Breast epithelium (tissue), 3 donors: ENCODE measurements around the gene PRICKLE4.

ENCODE experiments used
- POLR2A ChIP-seq: fragments of 450-650 bp; IDR thresholded peaks from one replicate; pipeline ENCODE4 v1.6.1; 2016; ENCODE audit warnings: antibody characterized with exemption, mild to moderate bottlenecking, moderate library complexity
- POLR2AphosphoS5 ChIP-seq, 3 donors: sonication (generic); formaldehyde crosslinking; IDR thresholded peaks; one replicate each; pipeline ENCODE4 v1.6.1; 2017; ENCODE audit warnings: antibody characterized with exemption in 3 of 3
- TF ChIP-seq, protein P1 (sequence below), 3 donors: fragments of 450-650 bp; IDR thresholded peaks; one replicate each; pipeline ENCODE4 v1.5.1; 2016 to 2017; ENCODE audit warnings: antibody characterized with exemption in 3 of 3, mild to moderate bottlenecking in 3 of 3, moderate library complexity in 3 of 3

DNA sequence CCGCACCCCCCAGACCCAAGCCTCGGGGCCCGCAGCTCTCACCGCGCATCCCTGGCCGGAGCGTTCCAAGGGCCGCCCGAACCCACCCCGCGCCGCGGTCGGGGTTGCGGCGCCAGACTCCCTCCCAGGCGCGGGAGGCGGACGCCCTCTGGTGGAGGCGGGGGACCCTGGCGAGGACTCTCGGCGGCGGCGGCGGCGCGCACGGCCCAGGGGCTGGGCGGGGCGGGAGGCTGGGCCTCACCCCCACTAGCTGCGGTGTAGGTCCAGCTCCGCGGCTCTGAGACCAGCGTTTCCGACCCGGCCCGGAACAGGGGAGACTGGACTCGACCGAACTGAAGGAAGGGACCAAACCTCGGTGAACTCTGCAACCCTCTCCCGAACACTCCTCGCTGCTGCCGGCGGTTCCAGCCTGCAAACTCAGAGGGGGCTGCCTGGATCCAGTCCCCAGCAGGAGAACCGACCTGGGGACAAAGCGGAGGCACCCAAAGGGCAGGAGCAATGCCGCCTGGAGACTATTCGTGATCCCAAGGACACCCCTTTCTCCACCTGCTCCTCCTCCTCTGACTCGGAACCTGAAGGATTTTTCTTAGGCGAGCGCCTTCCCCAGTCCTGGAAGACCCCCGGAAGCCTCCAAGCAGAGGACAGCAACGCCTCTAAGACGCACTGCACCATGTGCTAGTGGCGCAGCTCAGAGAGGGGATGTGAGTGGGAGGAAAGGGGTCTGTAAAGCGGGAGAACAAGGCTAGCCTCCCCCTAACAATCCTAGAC lies 6.1 kb downstream of the PRICKLE4 start:
- TF ChIP-seq POLR2AphosphoS5 (IDR thresholded peaks at IDR 0.05): peak in 2 of 3 donors; percentile 8 to 18
- TF ChIP-seq, protein P1, sequence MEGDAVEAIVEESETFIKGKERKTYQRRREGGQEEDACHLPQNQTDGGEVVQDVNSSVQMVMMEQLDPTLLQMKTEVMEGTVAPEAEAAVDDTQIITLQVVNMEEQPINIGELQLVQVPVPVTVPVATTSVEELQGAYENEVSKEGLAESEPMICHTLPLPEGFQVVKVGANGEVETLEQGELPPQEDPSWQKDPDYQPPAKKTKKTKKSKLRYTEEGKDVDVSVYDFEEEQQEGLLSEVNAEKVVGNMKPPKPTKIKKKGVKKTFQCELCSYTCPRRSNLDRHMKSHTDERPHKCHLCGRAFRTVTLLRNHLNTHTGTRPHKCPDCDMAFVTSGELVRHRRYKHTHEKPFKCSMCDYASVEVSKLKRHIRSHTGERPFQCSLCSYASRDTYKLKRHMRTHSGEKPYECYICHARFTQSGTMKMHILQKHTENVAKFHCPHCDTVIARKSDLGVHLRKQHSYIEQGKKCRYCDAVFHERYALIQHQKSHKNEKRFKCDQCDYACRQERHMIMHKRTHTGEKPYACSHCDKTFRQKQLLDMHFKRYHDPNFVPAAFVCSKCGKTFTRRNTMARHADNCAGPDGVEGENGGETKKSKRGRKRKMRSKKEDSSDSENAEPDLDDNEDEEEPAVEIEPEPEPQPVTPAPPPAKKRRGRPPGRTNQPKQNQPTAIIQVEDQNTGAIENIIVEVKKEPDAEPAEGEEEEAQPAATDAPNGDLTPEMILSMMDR (IDR thresholded peaks at IDR 0.05): peak; percentile 13 to 61 (median 34)
- TF ChIP-seq POLR2A: no peak
